Body of pancreas (tissue), 4 donors: ENCODE measurements around the gene INO80C.

Experiments used
- CTCF ChIP-seq, 7 experiments: fragments of 450-650 bp in 4 of 7; fragments of 200-600 bp in 3 of 7; sonication (generic) in 3 of 7; IDR thresholded peaks; one replicate each; pipeline ENCODE4 v1.5.1; 2016 to 2019; ENCODE audit warnings: antibody characterized with exemption in 7 of 7
- POLR2A ChIP-seq, 3 donors: fragments of 450-650 bp; IDR thresholded peaks; one replicate each; pipeline ENCODE4 v1.6.1; 2016; ENCODE audit warnings: antibody characterized with exemption in 3 of 3, mild to moderate bottlenecking in 2 of 3

- TF ChIP-seq CTCF (IDR thresholded peaks at IDR 0.05) (no peak), POLR2A (IDR thresholded peaks at IDR 0.05) (no peak)
These were observed 31.1 kb upstream of the INO80C start for GRCh38 chr18:35528749-35529274.
